ENCODE measurements around the gene MLC1.

DNA sequence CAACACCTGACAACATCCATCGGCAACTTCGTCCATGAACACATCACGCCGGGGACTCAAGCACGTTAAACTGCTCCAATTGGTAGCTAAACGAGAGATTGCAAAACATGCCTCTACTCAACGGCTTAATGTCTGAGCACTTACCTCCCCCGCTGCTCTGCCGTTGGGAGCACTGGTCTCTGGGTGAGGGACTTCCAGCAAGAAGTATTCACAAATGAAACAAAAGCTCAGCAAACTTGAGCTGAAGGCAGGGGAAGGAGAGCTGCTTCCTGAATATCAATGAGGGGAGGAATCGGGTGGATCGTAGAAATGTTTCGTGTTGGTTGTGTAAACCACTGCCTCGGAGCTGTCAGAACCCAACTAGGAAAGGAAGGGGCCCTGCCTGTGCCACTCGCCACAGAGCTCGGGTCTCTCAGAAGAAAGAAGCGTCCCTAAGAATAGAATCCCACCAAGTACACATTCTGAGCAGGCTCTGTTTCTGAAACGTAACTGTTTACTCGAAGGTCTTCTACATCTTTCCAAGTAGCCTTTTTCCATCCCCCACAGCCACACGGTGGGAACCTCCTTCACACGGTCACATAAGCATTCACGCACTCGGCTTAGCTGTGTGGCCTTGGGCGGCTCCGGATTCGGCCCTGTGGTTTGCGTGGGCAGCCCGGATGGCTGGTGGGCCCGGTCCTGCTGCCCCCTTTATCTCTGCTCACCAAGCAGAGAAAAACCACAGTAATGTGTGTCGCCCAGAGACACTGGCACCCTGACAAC lies at the start of gene MLC1:
- TF ChIP-seq CTCF (IDR thresholded peaks at IDR 0.05) (no peak), POLR2A (IDR thresholded peaks at IDR 0.05) (no peak)
